Fibroblast of lung (primary cell): Measurements from ENCODE around the gene HOXB13. TPM values are rescaled to one million over a fixed set of nuclear protein-coding genes. Genes with fewer than 3 reads are reported as not detected.

Experiments
- DNase-seq, 2 donors: peaks; one replicate each; pipeline versions ENCODE4 v3.0.0 to v3.0.0-alpha.2; 2010; ENCODE audit warnings: low read depth in 2 of 2
- H2AFZ ChIP-seq: 2 replicates; pipeline ENCODE4 v1.5.1; 2012; ENCODE audit warnings: low read length, control low read depth, inconsistent platforms
- H3K27ac ChIP-seq: 2 replicates; pipeline ENCODE4 v1.5.1; 2011; ENCODE audit warnings: low read length, control low read depth; ENCODE audit not compliant: insufficient read depth
- H3K27me3 ChIP-seq: 2 replicates; pipeline ENCODE4 v1.5.1; 2011; ENCODE audit warnings: mild to moderate bottlenecking, low read length; ENCODE audit not compliant: control insufficient read depth, insufficient read depth
- H3K36me3 ChIP-seq: 2 replicates; pipeline ENCODE4 v1.5.1; 2011; ENCODE audit warnings: low read length; ENCODE audit not compliant: control insufficient read depth, insufficient read depth
- H3K4me1 ChIP-seq: 2 replicates; pipeline ENCODE4 v1.5.1; 2011; ENCODE audit warnings: low read length; ENCODE audit not compliant: control insufficient read depth, insufficient read depth; ENCODE audit errors: extremely low read depth
- H3K4me2 ChIP-seq: 2 replicates; pipeline ENCODE4 v1.5.1; 2011; ENCODE audit warnings: low read length, control low read depth; ENCODE audit not compliant: insufficient read depth; ENCODE audit errors: extremely low read depth
- H3K4me3 ChIP-seq, 4 experiments: fragments of 200-600 bp in 1 of 4; sonication (generic) in 1 of 4; replicated peaks in 1 of 4; 2 replicates each; pipeline ENCODE4 v1.5.1; 2011 to 2016; ENCODE audit warnings: low read length in 4 of 4, low read depth in 3 of 4, mild to moderate bottlenecking in 3 of 4, control low read depth in 2 of 4, inconsistent platforms in 1 of 4, mixed read lengths in 1 of 4; ENCODE audit not compliant: insufficient read depth in 1 of 4; ENCODE audit errors: control extremely low read depth in 1 of 4
- H3K79me2 ChIP-seq: 2 replicates; pipeline ENCODE4 v1.5.1; 2012; ENCODE audit warnings: mild to moderate bottlenecking, low read length, inconsistent platforms; ENCODE audit not compliant: control insufficient read depth, insufficient read depth
- H3K9ac ChIP-seq: 2 replicates; pipeline ENCODE4 v1.5.1; 2011; ENCODE audit warnings: mild to moderate bottlenecking, low read length, control low read depth; ENCODE audit not compliant: insufficient read depth
- H3K9me3 ChIP-seq: 2 replicates; pipeline ENCODE4 v1.5.1; 2012; ENCODE audit warnings: low read depth, low read length; ENCODE audit not compliant: control insufficient read depth, insufficient read depth
- H4K20me1 ChIP-seq: 2 replicates; pipeline ENCODE4 v1.5.1; 2011; ENCODE audit warnings: low read length; ENCODE audit not compliant: control insufficient read depth, insufficient read depth; ENCODE audit errors: extremely low read depth
- CTCF ChIP-seq, 2 donors: IDR thresholded peaks in 1 of 2; conservative IDR thresholded peaks in 1 of 2; 1 replicate in 1 of 2; 2 replicates in 1 of 2; pipeline ENCODE4 v1.5.1; 2011 to 2012; ENCODE audit warnings: low read length in 2 of 2, control low read depth in 1 of 2, inconsistent platforms in 1 of 2, low read depth in 1 of 2, mild to moderate bottlenecking in 1 of 2
- EZH2 ChIP-seq: IDR thresholded peaks from 2 replicates; pipeline ENCODE4 v1.5.1; 2012; ENCODE audit warnings: low read length, control low read depth, mild to moderate bottlenecking; ENCODE audit errors: missing control alignments
- polyA plus RNA-seq, 2 donors: library from polyadenylated mRNA; depleted of rRNA in 1 of 2; stranded (reverse) in 1 of 2; unstranded in 1 of 2; fragments of >200 nt; gene quantifications; 2 replicates each; pipeline ENCODE4 v1.2.1, GENCODE V29; 2011 to 2012; ENCODE audit warnings: missing spikeins in 1 of 2
- total RNA-seq: library from RNA; depleted of rRNA; stranded (reverse); fragments of >200 nt; gene quantifications from 2 replicates; pipeline ENCODE4 v1.2.1, GENCODE V29; 2014

HOXB13 gene
- total and polyA plus RNA-seq, 2 donors (not counting 1 experiment from before 2014, with no cell fraction given), result not detected

- Histone ChIP-seq H2AFZ (no peak overlapping the region), H3K27ac (no peak overlapping the region), H4K20me1 (no peaks in the 10 kb centered on the region), H3K4me1 (peaks cover 6% of the 10 kb centered on the region), H3K4me2 (peak overlapping the region; percentile 49), H3K27me3 (peaks cover 66% of the 10 kb centered on the region), H3K36me3 (no peaks in the 10 kb centered on the region), H3K9me3 (no peaks in the 10 kb centered on the region), H3K9ac (no peak overlapping the region), H3K79me2 (no peaks in the 10 kb centered on the region), H3K4me3 (no peak overlapping the region)
- DNase-seq, result no peak
- TF ChIP-seq EZH2 (peak; percentile 51), CTCF (conservative IDR thresholded peaks at IDR 0.05 in 1 of 2, IDR thresholded peaks at IDR 0.05 in 1 of 2; ENCODE audit: low read depth in 1 of 2, low read length in 2 of 2) (no peak)
These were observed 26.1 kb upstream of the HOXB13 start for GRCh38 chr17:48754500-48755261.

GRCh38 chr17:48753794-48754499 is 25.4 kb upstream of the HOXB13 start:
- Histone ChIP-seq H3K27me3 (peaks cover 71% of the 10 kb centered on the region), H3K9ac (no peak overlapping the region), H3K27ac (no peak overlapping the region), H2AFZ (no peak overlapping the region), H3K9me3 (no peaks in the 10 kb centered on the region), H3K36me3 (no peaks in the 10 kb centered on the region), H3K4me2 (peak overlapping the region; percentile 48), H3K4me1 (peaks cover 6% of the 10 kb centered on the region), H3K79me2 (no peaks in the 10 kb centered on the region), H4K20me1 (no peaks in the 10 kb centered on the region), H3K4me3 (no peak overlapping the region)
- no peak for DNase-seq
- TF ChIP-seq CTCF (conservative IDR thresholded peaks at IDR 0.05 in 1 of 2, IDR thresholded peaks at IDR 0.05 in 1 of 2; ENCODE audit: low read depth in 1 of 2, low read length in 2 of 2), result no peak
- peak; percentile 60 for TF ChIP-seq EZH2

GRCh38 chr17:48752399-48753288 is 24.1 kb upstream of the HOXB13 start:
- no peak overlapping the region for H2AFZ ChIP-seq
- no peak overlapping the region for H3K27ac ChIP-seq
- peaks cover 81% of the 10 kb centered on the region for H3K27me3 ChIP-seq
- H3K9me3 ChIP-seq, result no peaks in the 10 kb centered on the region
- H3K4me1 ChIP-seq, result peaks cover 6% of the 10 kb centered on the region
- no peak overlapping the region for H3K4me2 ChIP-seq
- H3K9ac ChIP-seq, result no peak overlapping the region
- no peak overlapping the region for H3K4me3 ChIP-seq
- no peaks in the 10 kb centered on the region for H3K36me3 ChIP-seq
- no peaks in the 10 kb centered on the region for H3K79me2 ChIP-seq
- TF ChIP-seq CTCF (conservative IDR thresholded peaks at IDR 0.05 in 1 of 2, IDR thresholded peaks at IDR 0.05 in 1 of 2; ENCODE audit: low read depth in 1 of 2, low read length in 2 of 2) (no peak), EZH2 (peak; percentile 71)
- no peak for DNase-seq
- no peaks in the 10 kb centered on the region for H4K20me1 ChIP-seq
